IPS-NIHi7 (cell line): ENCODE data around the gene NRIP3.
"Not testable (repeated sequence)": the region's sequence is repeated elsewhere in the genome, so short reads cannot be mapped to it uniquely, and the experiment has no call there.

ENCODE experiments used
- DNase-seq: peaks from one replicate; pipeline ENCODE4 v3.0.0; 2012; ENCODE audit warnings: mixed read lengths; ENCODE audit errors: extremely low spot score

NRIP3 gene

DNA sequence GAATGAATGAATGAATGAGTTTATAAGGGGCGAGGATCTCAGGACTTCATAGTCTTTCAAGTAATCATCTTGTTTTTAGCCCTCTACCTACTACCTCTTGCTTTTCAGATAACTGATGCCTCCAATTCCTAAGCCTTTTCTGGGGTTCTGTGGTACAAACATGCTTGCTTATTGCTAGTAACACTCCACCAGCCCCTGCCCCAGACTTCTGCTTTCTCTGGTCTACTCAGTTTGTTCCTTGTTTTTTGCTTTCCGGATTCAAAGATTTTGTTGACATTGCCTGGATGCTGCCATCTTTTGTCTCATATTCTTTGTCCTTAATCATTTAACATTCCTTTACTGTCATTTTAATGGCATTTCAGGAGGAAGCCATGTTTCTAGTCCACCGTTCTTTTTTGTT lies 30.7 kb downstream of the NRIP3 start:
- no peak for DNase-seq

DNA sequence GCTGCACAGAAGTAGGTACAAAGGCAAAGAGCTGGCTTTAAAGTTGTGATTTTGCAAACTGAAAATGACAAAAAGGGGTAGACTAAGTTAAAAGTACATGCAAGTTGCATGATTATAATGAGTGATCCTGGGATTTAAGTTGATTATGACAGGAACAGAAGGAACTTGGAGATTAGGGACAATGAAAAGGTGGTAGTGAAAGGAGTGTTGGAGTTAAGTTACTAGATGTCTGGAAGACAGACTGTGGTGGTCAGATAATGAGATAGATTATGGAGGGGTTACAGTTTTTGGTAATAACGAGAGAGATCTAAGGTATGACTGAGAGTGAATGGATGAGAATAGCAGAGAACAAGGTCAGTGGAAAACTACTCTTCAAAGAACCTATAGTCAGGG lies 31.9 kb downstream of the NRIP3 start:
- DNase-seq, result no peak

DNA sequence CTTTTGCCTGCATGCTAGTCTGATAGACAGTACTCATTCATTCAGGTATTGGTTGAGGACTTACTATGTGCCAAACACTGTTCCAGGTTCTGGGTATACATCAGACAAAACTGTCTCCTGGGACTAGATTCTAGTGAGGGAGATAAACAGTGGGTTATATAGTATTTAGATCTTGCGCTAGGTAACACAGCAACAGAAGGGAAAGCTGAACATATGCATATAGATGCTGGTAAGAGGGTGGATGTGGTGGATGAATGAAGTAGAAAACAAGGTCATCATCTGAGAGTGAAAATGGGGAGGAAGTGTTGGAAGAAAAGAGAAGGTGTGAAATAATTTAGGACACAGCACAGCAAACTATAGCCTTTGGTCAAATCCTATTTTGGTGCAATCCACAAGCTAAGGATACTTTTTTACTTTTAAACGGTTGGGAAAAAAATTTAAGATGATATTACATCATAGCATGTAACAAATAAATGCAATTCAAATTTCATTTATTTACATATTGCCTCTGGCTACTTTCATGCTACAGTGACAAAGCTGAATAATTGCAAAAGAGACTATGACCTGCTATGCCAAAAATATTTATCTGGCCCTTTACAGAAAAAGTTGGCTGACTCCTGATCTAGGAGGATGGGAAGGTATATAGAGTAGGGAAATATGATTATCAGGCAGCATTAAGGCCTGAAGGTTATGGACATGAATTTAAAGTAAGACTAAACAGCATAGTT lies 32.4 kb downstream of the NRIP3 start:
- no peak for DNase-seq

DNA sequence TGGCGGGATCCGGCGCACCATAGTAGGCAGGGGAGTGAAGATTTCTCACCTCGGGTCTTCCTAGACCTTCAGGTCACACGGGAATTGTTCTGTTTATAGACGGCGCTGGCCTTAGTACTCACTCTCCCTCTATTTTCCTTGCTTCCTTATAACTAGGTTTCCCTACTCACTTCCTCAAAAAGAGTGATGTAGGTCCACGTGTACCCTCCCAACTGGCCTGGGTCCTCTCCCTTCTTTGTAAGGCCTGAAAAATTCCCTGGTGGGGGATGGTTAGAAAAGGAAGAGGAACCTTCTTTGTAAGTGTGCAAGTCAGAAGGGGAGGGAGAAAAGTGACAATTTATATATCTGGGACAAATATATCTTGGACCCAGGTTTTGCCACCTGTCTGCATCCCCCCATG lies 36.6 kb downstream of the NRIP3 start:
- DNase-seq, result no peak

DNA sequence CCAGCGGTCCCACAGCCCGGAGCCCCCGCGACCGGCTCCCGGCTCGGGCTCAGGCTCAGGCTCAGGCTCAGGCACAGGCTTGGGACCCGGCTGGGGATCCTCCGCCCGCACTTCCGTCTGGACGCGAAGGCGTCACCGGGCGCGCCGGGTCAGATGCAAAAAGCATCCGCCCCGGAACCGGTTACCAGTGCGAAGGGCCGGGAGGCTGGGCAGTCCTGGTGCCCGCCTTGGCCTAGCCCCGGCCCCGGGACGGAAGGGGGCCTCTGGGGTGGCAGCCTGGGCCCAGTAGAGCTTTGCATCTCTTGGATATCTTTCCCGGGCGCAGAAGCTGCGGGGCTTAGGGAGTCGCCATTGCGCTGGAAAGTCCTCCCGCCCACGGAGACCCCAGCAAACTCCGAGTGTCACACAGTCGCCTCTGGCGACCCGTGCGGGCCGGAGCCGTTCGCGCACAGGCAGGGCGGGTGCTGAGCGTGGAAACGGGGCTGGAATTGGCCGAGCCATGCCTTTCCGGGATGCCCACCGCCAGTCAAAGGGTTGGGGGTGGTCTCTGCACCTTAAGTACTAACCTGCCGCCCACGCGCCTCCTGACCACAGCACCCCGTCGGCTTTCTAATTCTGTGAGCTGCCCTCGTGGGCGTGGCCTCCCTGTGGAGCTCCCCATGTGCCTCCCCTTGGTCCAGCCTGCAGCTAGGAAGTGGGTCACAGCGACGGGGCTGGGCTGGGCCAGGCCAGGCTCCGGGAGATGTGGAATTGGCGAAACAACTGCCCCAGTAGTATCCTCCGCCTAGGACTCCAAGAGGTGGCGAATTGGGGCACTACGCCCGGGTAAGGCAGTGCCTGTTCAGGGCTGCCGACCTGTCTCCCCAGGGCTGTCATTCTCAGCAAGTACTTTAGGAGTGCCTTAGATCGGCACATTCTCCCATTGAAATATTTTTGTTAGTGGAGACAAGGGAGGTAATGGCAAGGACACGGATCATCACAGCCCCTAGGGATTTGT lies 39.2 kb downstream of the NRIP3 start, which contains the start of gene TMEM9B:
TSS of gene TMEM9B (minus strand) at position 119 of the 997 bp plus-strand sequence. CDS start 129 bp downstream, outside the sequence.
- DNase-seq, result peak; percentile 87

DNA sequence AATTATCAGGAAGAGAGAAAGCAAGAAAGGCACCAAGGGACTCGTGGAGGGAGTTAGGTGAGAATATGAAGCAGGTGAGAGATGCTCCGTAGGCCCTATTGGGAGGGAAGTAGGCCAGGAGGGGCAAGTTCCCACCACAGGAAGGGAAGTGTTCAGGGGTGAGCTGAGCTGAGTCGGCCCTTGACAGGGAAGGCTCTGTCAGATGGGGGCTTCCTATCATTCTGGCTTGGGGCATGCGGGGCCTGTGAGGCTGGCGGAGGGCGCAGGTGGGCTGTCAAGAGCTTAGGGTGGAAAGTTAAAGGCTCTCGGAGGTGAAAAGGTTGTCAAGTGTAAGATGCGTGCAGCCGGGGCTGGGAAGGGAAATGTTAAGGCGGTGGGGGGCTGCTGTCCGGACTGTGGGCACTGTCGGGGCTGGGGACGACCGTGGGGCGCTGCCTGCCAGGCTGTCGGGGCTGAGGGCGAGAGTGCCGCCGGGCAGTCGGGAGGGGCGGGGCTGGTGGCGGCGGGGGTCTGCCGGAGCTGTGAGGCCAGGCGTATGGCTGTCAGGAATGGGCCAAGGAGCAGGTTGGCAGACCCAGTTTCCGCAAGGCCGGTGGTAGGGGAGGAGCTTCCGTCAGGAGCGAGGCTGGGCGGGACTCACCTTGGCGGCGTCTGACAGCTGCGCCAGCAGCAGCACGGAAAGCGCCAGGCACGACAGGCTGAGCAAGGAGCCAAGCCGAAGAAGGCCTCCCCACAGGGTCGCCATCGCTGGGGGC lies 40.1 kb downstream of the NRIP3 start:
- DNase-seq, result peak; percentile 86

- no peak for DNase-seq
Measured at GRCh38 chr11:8962841-8963240, 41.0 kb downstream of the NRIP3 start.

- no peak for DNase-seq
Measured at GRCh38 chr11:8961401-8961800, 42.4 kb downstream of the NRIP3 start.

DNA sequence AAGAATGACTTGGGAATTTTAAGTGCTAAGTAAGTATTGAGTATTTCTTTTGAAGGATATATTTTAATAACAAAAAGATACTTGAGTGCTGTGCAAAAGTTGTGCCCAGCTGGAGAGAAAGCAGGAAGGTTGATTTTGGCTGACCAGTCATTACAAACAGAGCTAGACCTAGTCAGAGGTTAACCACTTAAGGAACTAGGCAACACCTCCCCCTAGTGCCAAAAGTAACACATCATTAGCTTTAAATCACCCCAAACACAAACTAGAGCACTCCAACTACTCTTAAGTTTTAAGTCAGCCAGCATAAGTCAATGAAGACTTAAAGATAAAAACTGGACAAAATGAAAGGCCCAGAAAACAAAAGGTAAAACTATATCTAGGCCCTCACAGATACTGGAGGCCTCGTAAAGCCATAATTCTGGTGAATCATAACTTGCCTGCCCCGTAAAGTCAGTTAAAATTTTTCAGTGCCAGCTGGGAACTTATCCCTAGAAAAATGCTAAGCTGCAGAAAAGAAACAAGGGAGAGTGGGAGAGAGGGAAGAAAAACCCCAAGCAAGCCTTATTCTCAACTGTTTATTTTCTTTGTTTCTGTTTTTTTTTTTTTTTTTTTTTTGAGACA lies 44.1 kb downstream of the NRIP3 start:
- peak; percentile 84 for DNase-seq

DNA sequence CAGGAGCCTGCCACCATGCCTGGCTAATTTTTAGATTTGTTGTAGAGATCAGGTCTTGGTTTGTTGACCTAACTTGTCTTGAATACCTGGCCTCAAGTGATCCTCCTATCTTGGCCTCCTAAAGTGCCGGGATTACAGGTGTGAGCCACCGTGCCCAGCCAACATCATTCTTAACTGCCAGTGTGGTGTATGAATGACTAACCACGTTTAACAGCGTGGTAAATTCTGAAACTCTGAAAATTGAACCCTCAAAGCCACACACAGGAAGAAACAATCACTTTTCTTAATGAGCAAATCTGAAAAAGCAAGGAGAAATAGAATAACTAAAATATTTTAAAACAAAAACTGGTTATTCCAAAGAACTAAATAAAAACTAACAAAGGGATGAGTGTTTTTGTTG lies 46.9 kb downstream of the NRIP3 start:
- no peak for DNase-seq

DNA sequence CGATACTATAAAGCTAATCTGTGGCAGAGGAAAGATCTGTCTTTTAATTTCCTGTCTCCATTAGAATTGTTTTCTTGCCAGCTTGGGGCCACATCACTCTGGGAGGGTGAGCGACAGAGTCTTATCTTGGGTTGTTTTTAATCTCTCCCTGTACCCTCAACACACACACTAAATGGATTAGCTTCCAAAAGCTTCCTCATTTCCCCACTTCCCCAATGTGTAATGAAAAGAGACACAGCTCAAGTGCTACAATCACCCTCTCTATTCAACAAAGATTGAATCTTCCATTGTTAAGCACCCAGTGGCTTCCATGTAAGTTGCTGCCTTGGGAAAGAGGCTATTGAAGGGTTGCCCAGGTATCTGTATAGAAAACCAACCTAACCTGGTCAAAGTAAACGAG lies 54.9 kb downstream of the NRIP3 start:
- DNase-seq, result no peak

- no peak for DNase-seq
Measured at GRCh38 chr11:8947230-8947943, 56.4 kb downstream of the NRIP3 start.

DNA sequence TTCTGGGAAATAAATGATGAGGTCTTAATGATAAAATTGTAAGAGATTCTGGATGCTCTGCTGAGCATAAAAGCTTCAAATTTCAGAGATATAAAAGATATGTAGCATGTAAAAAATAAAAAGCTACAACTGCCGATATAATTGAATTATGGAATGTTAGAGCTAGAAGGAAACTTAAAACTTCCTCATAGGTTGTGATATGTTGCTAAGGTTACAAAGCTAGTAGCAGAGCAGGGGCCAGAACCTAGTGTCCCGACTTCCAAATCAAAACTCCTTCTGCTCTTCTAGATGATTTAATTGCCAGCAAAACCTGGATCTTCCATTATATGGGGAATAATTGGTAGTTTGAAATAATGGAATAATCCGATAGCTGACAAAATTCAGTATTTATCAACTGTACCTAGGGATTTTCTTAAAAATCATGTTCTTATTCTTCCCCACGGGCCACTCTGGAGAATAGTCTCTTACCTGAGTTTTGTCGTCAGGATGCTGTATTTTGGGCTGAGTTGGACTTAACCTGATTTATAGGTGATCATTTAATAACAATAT lies 61.2 kb downstream of the NRIP3 start, which contains the start of gene ASCL3:
TSS of gene ASCL3 (minus strand) at position 499 of the 549 bp plus-strand sequence. CDS start 4,855 bp downstream, outside the sequence.
- DNase-seq, result no peak

DNA sequence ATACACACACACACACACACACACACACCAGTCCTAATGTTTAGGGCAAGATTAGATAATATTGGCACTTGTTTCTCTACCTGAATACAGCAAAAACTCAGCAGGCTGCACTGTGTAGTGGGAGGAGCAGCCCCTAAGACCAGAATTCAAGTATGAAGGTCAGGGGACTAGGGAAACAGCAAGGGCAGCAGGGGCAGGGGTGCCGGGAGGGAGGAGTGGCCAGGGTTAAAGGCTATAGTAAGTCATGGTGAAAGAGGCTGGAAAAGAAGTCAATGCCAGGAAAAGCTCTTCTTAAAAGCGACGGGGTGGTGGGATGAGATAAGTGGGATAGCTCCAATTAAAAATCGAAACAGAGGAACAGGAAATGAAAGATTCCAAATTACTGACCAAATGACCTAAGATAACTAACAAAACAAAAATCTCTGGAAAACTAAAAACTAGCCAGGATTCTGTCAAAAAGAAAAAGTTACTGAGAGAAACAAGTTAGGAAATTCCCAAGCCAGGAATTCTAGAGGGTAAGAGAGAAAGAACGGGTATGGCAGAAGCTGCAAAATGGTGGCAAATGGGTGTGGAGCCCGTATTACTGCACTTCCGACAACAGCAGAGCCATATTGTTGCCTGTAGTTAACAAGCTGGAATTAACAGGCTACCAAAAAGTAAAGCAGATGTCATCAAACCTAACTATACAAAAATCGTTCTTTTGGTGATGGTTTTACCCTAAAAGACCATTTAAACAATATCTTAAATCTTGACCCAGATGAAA lies 62.3 kb downstream of the NRIP3 start:
- no peak for DNase-seq

DNA sequence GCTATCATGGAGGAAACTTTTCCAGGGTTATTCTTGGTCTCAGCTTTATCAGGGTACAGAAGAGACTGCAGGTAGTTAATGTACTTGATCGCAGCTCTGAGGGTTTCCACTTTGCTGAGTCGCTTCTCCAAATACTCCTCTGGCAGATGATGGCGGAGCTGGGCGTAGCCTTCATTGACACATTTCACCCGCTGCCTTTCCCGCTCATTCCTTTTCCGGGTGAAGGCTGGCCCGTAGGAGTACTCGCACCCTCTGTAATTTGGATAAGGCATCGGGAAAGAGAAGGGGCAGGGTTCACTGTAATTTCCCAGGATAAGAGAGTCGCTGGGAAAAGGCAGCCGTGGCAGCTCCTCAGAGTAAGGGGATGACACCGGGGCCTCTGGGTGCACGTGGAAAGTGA lies 66.1 kb downstream of the NRIP3 start:
- DNase-seq, result no peak

- DNase-seq, result no peak
Measured at GRCh38 chr11:8937159-8937558, 66.6 kb downstream of the NRIP3 start.

- not testable (repeated sequence) for DNase-seq
Measured at GRCh38 chr11:8935789-8936188, 68.0 kb downstream of the NRIP3 start.

GRCh38 chr11:8934742-8935488 lies 68.9 kb downstream of the NRIP3 start:
- DNase-seq, result peak; percentile 49

GRCh38 chr11:8933931-8934330 lies 69.9 kb downstream of the NRIP3 start:
- DNase-seq, result peak; percentile 40
